ENCODE data around the gene HIPK2.
A peak's percentile ranks its signal among the peaks of the same experiment; 100 is the strongest.

HIPK2 gene

DNA sequence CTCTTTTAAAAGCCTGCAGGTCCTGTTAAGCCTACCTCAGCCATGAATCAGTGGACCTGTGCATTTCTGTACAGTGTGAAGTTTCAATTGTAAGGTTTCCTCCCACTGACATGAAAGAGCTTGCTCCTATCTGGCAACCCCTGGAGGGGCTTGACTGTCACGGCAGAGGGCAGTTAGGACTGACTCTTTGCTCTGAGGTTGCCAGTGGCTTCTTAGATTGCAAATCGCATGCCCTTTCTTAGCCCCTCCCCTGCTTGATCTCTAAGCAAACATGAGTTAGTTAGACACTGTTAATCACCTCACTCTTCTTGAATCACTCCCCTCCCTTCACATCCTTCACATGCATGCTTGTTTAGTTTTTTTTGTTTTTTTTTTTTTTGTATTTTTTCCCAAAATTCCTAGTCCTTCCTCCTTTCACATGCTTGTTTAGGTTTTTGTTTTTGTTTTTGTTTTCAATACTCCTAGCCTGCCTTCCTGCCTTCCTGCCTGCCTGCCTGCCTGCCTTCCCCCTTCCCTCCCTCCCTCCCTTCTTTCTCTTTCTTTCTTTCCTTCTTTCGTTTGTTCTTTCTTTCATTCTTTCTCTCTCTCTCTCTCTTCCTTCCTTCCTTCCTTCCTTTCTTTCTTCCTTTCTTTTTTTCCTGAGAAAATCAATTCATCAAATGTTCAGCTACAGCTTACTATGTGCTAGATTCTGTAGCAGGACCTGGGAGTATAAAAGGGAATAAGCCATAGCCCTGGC lies 6.0 kb upstream of the HIPK2 start:
- DNase-seq (ENCODE audit: low read depth, low spot score): no peak

DNA sequence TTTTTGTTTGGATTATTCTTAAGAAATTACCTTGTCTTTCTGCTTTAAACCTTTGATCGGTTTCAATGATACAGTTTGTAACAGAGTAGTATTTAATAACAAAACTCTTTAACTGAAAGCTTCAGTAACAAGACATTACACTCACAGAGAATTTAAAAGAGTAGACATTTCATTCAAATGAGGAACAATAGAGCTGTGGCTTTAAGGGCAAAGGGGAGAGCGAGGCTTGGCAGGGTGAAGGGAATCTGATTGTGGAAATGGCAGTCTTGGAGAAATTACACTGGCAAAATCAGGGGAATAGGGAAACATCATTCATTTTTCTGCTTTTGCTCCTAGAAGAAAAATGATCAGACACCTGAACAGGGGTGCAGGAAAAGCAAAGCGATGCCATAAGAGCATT lies 5.1 kb upstream of the HIPK2 start:
- no peak for DNase-seq (ENCODE audit: low read depth, low spot score)

DNA sequence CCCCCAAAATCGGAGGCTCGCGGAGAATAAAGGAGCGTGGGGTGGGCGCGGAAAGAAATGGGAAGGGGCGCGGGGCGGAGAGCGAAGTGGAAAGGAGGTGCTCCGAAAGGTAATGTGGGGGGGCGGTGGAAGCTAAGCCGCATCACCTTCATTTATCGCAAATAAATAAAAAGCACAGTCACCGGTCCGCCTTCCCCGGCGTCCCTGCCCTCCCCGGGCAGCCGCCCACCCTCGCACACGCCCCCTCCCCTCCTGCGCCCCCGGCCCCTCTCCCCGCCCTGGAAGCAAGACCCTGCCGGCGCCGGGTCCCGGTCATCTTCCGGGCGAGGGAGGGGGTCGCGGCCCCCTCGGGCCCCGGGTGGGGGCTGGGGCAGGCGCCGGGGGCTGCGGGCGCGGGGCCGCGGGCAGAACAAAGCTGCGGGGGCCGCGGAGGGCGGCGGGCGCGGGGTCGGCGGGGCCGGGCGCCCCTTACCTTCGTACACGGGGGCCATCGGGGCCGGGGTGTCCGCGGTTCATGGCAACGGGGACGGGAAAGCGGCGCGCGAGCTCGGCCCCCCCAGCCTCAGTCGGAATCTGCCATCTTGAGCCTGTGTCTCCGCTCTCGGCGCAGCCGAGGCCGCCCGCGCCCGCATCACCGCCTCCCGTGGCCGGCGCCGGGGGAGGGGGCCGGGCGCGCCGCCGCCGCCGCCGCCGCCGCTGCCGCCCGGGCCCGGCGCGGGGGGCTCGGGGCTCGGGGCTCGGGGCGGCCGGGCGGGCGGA lies 486 bp downstream of the HIPK2 start:
- DNase-seq (ENCODE audit: low read depth, low spot score): no peak

DNA sequence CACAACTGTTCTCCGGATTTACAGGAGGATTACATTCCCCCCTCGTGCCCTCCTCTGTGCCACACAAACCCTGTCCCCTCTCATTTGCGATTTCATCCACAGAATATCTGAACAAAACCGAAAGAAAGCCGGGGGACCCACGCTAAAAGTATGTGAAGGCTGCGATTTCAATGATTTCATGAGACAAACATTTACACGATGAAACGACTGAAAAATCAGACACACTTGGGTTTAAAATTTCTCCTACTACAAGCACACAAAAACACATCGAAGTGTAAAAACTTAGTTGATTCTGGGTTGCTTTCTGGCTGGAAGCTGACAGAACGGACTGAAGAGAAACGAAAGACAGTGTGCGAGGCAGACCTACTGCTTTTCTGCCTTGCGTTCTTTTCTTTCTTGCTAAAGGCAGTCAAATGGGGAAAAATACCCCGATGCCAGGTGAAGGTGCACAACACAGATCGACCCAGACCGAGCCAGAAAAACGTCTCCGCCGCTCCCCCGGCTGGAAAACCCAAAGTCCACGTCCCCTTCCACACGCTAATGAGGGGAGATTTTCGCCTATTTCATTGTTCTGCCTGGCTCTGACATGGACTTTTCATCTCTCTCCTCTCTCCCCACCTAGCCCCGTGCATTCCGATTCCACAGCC lies 1.2 kb downstream of the HIPK2 start:
- no peak for DNase-seq (ENCODE audit: low read depth, low spot score)

DNA sequence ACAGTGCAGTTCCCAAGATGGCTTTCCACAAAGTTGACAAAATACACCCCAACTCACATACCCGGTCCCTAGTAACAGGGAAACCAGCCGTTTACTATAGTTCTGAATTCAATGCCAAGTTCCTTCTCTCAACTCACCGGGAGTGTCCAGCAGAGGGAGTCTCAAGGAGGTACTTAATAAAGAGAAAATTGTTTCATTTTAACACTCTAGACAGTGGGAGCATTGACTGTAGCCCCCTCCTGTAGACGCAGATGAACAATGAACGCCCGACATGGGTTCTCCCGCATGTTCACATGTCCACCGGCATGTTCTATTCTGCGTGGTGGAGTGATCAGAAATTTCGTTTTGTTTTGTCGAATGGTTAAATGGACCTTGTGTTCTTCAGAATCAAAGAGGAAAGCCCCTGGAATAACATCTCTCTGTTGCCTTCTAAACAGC lies 1.9 kb downstream of the HIPK2 start:
- DNase-seq (ENCODE audit: low read depth, low spot score): peak; percentile 23

- DNase-seq (ENCODE audit: low read depth, low spot score): no peak
Observed at GRCh38 chr7:139774376-139774775, 3.4 kb downstream of the HIPK2 start.

DNA sequence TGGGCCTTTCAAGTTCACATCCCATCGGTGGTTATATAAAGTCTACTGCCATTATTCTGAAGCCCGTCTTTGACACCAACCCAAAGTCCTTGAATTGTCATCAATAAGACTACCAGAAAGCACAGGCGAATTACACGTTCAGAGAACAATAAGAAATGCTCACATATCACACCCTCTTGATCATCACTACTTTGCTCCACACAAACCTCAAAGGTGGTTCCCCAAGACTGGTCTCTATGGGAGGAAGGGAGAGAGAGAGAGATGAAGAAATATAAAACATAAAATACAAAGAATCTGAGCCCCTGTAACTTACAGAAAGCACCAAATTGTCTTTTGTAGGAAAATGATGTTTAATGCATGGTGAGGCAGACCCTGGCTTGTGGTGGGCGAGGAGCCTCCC lies 4.4 kb downstream of the HIPK2 start:
- no peak for DNase-seq (ENCODE audit: low read depth, low spot score)

- DNase-seq (ENCODE audit: low read depth, low spot score): no peak
Observed at GRCh38 chr7:139772873-139773272, 4.9 kb downstream of the HIPK2 start.

- DNase-seq (ENCODE audit: low read depth, low spot score): no peak
Observed at GRCh38 chr7:139772115-139772514, 5.7 kb downstream of the HIPK2 start.

- no peak for DNase-seq (ENCODE audit: low read depth, low spot score)
Observed at GRCh38 chr7:139771001-139771956, 6.5 kb downstream of the HIPK2 start.

- no peak for DNase-seq (ENCODE audit: low read depth, low spot score)
Observed at GRCh38 chr7:139769761-139770160, 8.0 kb downstream of the HIPK2 start.

DNA sequence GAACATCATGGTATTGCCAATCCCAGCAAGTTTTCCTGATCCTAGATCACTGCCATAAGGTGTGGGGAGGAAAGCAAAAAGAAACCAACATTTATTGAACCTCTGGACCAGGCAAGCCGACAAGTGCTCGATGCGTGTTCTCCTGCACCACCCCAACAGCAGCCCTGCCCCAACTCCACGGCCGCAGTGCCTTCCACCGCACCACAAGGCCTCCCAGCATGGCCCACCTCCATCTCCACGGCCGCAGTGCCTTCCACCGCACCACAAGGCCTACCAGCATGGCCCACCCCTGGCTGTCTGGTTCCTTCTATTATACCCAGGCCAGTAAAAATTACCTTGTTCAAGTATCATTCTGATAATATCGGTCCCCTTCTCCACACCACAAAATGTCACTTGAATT lies 8.7 kb downstream of the HIPK2 start:
- DNase-seq (ENCODE audit: low read depth, low spot score): no peak

DNA sequence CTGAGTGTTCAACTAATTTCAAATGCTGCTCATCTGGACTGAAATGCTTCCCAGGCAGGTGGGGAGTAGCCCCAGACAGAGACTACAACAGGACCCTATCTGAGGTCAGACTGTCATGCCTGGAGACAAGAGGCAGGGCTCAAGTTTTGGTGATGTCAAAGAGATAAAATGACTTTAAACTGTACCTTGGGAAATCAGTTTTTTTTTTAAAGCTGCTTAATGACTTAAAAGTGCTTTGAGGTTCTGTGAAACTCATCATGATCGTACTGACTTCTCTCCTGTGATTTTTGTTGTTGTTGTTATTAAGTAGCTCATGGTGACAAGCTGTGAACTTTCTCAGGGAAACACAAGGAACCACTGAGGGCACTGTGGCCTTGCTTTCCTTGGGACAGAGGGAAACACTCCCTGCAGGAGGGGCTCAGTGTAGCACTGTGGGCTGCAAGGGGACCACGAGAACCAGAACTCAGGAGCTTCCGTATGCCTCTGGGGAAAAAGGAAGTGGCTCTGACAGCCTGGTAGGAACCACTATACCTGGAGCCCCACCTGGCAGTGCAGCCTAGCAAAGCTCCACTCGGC lies 9.5 kb downstream of the HIPK2 start:
- no peak for DNase-seq (ENCODE audit: low read depth, low spot score)

GRCh38 chr7:139767561-139767982 lies 10.2 kb downstream of the HIPK2 start:
- no peak for DNase-seq (ENCODE audit: low read depth, low spot score)

GRCh38 chr7:139765143-139765542 lies 12.7 kb downstream of the HIPK2 start:
- DNase-seq (ENCODE audit: low read depth, low spot score): no peak

DNA sequence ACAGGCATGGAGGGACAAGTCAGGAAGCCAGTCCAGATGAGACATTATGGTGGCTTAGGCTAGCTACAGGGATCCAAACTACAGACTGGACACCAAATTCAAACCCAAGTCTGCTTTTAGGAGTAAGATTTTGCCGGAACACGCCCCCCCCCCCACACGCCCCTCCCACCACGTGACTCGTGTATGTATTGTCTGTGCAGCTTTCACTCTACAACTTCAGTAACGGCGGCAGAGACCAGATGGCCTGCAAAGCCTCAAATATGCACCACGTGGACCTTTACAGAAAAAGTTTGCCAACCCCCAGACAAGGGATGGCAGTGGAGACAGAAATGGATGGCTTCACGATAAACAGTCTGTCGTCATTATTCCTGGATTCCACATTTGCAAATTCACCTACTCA lies 14.5 kb downstream of the HIPK2 start:
- no peak for DNase-seq (ENCODE audit: low read depth, low spot score)

DNA sequence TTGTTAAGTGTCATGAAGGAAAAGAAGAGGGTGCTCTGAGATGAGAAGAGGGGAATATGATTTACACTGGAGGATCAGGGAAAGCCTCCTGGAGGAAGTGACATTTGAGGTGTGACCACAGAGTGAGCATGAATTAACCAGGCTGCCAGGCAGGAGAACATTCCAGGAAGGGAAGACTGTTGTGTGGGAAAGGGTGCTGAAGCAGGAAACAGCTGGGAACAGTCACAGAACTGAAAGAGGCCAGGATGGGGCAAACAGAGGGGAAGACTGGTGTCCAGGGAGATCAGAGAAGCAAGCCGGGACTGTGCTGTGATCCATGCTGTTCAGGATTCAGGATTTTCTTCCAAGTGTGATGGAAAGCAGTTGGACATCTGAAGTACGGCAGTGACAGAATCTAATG lies 14.9 kb downstream of the HIPK2 start:
- no peak for DNase-seq (ENCODE audit: low read depth, low spot score)

- no peak for DNase-seq (ENCODE audit: low read depth, low spot score)
Observed at GRCh38 chr7:139758388-139758787, 19.4 kb downstream of the HIPK2 start.

DNA sequence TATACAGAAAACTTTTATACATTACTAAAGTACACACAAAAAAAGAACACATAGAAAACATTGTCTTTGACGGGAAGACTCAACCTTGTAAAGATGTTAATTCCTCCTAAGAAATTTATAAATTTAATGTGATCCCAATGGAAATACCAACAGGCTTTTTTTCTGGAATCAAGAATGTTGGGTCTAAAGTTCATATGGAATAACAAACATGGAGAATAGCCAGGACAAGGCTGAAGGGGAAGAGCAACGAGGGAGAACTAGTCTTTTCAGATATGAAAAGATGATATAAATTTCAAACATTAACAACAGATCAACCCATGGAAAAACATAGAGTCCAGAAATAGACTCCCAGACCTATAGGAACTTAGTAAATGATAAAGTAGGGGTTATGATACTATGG lies 19.8 kb downstream of the HIPK2 start:
- no peak for DNase-seq (ENCODE audit: low read depth, low spot score)

DNA sequence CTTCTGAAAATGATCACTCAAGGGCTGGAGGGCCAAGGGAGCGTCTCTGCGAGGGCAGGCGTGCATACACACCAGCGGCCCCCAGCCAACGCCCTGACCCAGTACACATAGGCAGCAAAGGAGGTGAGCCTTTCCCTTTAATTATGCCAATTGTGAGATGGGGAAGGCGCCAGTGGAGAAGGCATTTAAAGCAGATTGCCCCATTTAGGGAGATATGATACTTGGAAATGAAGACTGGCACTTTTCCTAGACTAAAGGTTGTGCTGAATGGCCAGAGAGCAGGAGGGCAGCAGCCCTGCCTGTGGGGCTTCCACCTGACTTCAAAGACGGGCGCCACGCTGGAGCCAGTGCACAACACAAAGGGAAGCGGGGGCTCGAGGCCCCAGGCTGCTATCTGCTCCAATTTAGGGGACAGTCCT lies 24.1 kb downstream of the HIPK2 start:
- DNase-seq (ENCODE audit: low read depth, low spot score): no peak

DNA sequence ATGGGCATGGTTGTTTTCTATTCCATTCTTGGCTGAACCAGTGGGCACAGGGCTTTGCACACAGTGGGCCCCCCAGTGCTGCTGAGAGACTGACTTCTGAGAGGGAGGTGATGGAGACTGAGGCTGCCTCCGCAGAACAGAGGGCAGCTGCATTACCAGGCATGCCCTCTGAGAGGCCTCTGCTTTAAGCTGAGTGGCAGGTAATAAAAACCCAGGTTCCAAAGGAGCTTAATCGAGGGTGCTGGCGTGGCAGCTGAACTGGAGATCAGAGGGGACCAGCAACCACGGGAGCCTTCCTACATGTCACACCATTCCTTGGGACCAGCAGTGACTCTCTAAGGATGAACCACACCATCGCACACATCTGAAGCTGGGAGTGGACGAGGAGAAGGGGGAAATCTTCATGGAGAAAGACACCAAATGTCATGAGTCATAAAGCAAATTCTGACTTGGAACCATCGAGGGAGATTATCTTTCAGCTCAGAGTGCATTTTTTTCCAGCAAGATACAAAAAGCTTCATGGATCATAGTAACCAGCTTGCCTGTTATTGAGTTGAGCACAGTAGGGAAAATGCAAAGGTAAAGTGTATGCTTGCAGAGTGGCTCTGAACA lies 24.6 kb downstream of the HIPK2 start:
- no peak for DNase-seq (ENCODE audit: low read depth, low spot score)
